WTC11 (cell line): Measurements from ENCODE around the gene CR2.
"Not testable (repeated sequence)": the region's sequence is repeated elsewhere in the genome, so short reads cannot be mapped to it uniquely, and the experiment has no call there.

Source experiments
- CREB1 ChIP-seq: sonication (generic); formaldehyde crosslinking; IDR thresholded peaks from 2 replicates; pipeline ENCODE4 v1.8.0; 2023; ENCODE audit warnings: mild to moderate bottlenecking, missing genetic modification reagents
- CREM ChIP-seq: sonication (generic); formaldehyde crosslinking; IDR thresholded peaks from 2 replicates; pipeline ENCODE4 v1.8.1; 2022; ENCODE audit warnings: mild to moderate bottlenecking, missing genetic modification reagents, moderate library complexity
- CTCF ChIP-seq: fragments of 200-600 bp; IDR thresholded peaks from 2 replicates; pipeline ENCODE4 v1.8.0; 2022; ENCODE audit warnings: antibody characterized with exemption
- ESRRA ChIP-seq: sonication (generic); formaldehyde crosslinking; IDR thresholded peaks from 2 replicates; pipeline ENCODE4 v1.8.1; 2022; ENCODE audit warnings: mild to moderate bottlenecking, missing genetic modification reagents, borderline replicate concordance
- FOXJ3 ChIP-seq: sonication (generic); formaldehyde crosslinking; IDR thresholded peaks from 2 replicates; pipeline ENCODE4 v1.9.0; 2021; ENCODE audit warnings: missing genetic modification reagents, mild to moderate bottlenecking, borderline replicate concordance
- NFATC4 ChIP-seq: fragments of 250-450 bp; sonication (Bioruptor Pico); IDR thresholded peaks from 2 replicates; pipeline ENCODE4 v1.9.0; 2021; ENCODE audit warnings: mild to moderate bottlenecking
- SP1 ChIP-seq: sonication (generic); formaldehyde crosslinking; conservative IDR thresholded peaks from 2 replicates; pipeline ENCODE4 v1.8.1; 2022; ENCODE audit warnings: missing genetic modification reagents
- TCF7 ChIP-seq: sonication (generic); formaldehyde crosslinking; IDR thresholded peaks from 2 replicates; pipeline ENCODE4 v1.8.0; 2022; ENCODE audit warnings: mild to moderate bottlenecking, low read depth, missing genetic modification reagents, moderate library complexity
- ZNF121 ChIP-seq: sonication (generic); formaldehyde crosslinking; IDR thresholded peaks from 2 replicates; pipeline ENCODE4 v1.8.0; 2023; ENCODE audit warnings: missing genetic modification reagents
- ZNF138 ChIP-seq: sonication (generic); formaldehyde crosslinking; conservative IDR thresholded peaks from 2 replicates; pipeline ENCODE4 v1.8.1; 2022; ENCODE audit warnings: mild to moderate bottlenecking, moderate library complexity, missing genetic modification reagents
- TF ChIP-seq, protein P1 (sequence below): sonication (generic); formaldehyde crosslinking; IDR thresholded peaks from 2 replicates; pipeline ENCODE4 v1.8.1; 2023; ENCODE audit warnings: mild to moderate bottlenecking, missing genetic modification reagents, borderline replicate concordance
- TF ChIP-seq, protein P2 (sequence below): sonication (generic); formaldehyde crosslinking; IDR thresholded peaks from 2 replicates; pipeline ENCODE4 v1.8.1; 2022; ENCODE audit warnings: missing genetic modification reagents, borderline replicate concordance
- TF ChIP-seq, protein P3 (sequence below): sonication (generic); formaldehyde crosslinking; IDR thresholded peaks from 2 replicates; pipeline ENCODE4 v1.8.0; 2022; ENCODE audit warnings: mild to moderate bottlenecking, missing genetic modification reagents

DNA sequence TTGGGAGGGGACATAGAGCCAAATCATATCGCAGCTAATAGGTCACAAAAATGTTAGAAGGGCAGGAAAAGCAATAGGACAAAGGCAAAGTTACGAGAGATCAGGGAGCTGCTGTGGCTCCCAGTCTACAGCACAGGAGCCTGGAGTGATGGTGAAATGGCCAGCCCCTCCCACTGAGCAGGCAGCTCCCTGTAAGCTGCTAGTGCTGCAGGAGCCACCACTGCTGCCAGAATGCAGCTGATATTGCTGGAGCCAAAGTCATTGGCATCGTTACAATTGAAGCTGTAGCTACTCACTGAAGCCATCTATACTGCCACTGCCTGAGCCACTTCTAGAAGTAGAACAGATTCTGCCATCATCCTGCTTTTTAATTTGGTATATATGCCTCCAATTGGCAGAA is 71.1 kb downstream of the CR2 start:
- not testable (repeated sequence) for TF ChIP-seq CTCF; TCF7 (CRISPR knock-in tag); CREM; ESRRA (CRISPR knock-in tag); NFATC4 (CRISPR knock-in tag); SP1 (CRISPR knock-in tag); FOXJ3 (CRISPR knock-in tag); CREB1 (CRISPR knock-in tag); ZNF138 (CRISPR knock-in tag); ZNF121 (CRISPR knock-in tag)
- TF ChIP-seq, protein P1, sequence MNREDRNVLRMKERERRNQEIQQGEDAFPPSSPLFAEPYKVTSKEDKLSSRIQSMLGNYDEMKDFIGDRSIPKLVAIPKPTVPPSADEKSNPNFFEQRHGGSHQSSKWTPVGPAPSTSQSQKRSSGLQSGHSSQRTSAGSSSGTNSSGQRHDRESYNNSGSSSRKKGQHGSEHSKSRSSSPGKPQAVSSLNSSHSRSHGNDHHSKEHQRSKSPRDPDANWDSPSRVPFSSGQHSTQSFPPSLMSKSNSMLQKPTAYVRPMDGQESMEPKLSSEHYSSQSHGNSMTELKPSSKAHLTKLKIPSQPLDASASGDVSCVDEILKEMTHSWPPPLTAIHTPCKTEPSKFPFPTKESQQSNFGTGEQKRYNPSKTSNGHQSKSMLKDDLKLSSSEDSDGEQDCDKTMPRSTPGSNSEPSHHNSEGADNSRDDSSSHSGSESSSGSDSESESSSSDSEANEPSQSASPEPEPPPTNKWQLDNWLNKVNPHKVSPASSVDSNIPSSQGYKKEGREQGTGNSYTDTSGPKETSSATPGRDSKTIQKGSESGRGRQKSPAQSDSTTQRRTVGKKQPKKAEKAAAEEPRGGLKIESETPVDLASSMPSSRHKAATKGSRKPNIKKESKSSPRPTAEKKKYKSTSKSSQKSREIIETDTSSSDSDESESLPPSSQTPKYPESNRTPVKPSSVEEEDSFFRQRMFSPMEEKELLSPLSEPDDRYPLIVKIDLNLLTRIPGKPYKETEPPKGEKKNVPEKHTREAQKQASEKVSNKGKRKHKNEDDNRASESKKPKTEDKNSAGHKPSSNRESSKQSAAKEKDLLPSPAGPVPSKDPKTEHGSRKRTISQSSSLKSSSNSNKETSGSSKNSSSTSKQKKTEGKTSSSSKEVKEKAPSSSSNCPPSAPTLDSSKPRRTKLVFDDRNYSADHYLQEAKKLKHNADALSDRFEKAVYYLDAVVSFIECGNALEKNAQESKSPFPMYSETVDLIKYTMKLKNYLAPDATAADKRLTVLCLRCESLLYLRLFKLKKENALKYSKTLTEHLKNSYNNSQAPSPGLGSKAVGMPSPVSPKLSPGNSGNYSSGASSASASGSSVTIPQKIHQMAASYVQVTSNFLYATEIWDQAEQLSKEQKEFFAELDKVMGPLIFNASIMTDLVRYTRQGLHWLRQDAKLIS (CRISPR knock-in tag), result not testable (repeated sequence)
- TF ChIP-seq, protein P2, sequence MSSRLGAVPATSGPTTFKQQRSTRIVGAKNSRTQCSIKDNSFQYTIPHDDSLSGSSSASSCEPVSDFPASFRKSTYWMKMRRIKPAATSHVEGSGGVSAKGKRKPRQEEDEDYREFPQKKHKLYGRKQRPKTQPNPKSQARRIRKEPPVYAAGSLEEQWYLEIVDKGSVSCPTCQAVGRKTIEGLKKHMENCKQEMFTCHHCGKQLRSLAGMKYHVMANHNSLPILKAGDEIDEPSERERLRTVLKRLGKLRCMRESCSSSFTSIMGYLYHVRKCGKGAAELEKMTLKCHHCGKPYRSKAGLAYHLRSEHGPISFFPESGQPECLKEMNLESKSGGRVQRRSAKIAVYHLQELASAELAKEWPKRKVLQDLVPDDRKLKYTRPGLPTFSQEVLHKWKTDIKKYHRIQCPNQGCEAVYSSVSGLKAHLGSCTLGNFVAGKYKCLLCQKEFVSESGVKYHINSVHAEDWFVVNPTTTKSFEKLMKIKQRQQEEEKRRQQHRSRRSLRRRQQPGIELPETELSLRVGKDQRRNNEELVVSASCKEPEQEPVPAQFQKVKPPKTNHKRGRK, result not testable (repeated sequence)
- TF ChIP-seq, protein P3, sequence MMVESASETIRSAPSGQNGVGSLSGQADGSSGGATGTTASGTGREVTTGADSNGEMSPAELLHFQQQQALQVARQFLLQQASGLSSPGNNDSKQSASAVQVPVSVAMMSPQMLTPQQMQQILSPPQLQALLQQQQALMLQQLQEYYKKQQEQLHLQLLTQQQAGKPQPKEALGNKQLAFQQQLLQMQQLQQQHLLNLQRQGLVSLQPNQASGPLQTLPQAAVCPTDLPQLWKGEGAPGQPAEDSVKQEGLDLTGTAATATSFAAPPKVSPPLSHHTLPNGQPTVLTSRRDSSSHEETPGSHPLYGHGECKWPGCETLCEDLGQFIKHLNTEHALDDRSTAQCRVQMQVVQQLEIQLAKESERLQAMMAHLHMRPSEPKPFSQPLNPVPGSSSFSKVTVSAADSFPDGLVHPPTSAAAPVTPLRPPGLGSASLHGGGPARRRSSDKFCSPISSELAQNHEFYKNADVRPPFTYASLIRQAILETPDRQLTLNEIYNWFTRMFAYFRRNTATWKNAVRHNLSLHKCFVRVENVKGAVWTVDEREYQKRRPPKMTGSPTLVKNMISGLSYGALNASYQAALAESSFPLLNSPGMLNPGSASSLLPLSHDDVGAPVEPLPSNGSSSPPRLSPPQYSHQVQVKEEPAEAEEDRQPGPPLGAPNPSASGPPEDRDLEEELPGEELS, result not testable (repeated sequence)
